GM12878 (cell line): ENCODE measurements around the gene USP31. TPM values are rescaled to one million over a fixed set of nuclear protein-coding genes. Genes with fewer than 3 reads are reported as not detected.

ENCODE experiments used
- ATAC-seq: fragments of 200-7000 bp; cut with Tn5 transposase; 3 replicates; pipeline ENCODE4 v1.9.1; 2020; ENCODE audit warnings: mild to moderate bottlenecking, moderate library complexity
- BruUV-seq: library from RNA; stranded (reverse); fragments of 400-500 nt; replicated peaks from 2 replicates; lab custom pipeline; 2021; lab: Mats Ljungman, UMichigan
- CTCF ChIA-PET: fragments of 300-600 bp; sonication (Branson Sonifier 250); formaldehyde crosslinking; extraction: SDS; loops from one replicate; lab custom pipeline; 2021; ENCODE audit warnings: inconsistent platforms; lab: Yijun Ruan, JAX
- POLR2A ChIA-PET: fragments of 350-600 bp; formaldehyde crosslinking; extraction: SDS; loops from one replicate; lab custom pipeline; 2021; ENCODE audit warnings: inconsistent platforms; lab: Charles Lee
- RAD21 ChIA-PET: fragments of 300-600 bp; sonication (Branson Sonifier 250); formaldehyde crosslinking; loops from one replicate; lab custom pipeline; 2023; ENCODE audit warnings: antibody characterized with exemption; ENCODE audit not compliant: unreplicated experiment; lab: Charles Lee
- SMC1A ChIA-PET: fragments of 300-600 bp; sonication (Branson Sonifier 250); formaldehyde crosslinking; loops from one replicate; lab custom pipeline; 2023; ENCODE audit not compliant: unreplicated experiment, uncharacterized antibody; lab: Charles Lee
- DNase-seq: peaks from one replicate; pipeline ENCODE4 v3.0.0-alpha.2; 2011; ENCODE audit warnings: low read depth, low spot score
- FAIRE-seq: peaks from 3 replicates; lab custom pipeline; 2011; peaks lifted over from hg19 to GRCh38; lab: Jason Lieb, UNC
- H2AFZ ChIP-seq: 2 replicates; pipeline ENCODE4 v1.6.0; 2011; ENCODE audit warnings: low read depth, low read length, control low read depth; ENCODE audit not compliant: control insufficient read depth
- H3K27ac ChIP-seq: 2 replicates; pipeline ENCODE4 v1.5.1; 2011; ENCODE audit warnings: control low read depth; ENCODE audit not compliant: control insufficient read depth, insufficient read depth
- H3K27me3 ChIP-seq, 2 experiments: replicated peaks in 1 of 2; 2 replicates each; pipeline versions ENCODE4 v1.6.0 to v1.6.1; 2011; ENCODE audit warnings: low read length in 1 of 2; ENCODE audit not compliant: control insufficient read depth in 2 of 2, insufficient read depth in 2 of 2
- H3K36me3 ChIP-seq, 2 experiments: 2 replicates each; pipeline ENCODE4 v1.5.1; 2011; ENCODE audit warnings: low read length in 1 of 2; ENCODE audit not compliant: control insufficient read depth in 2 of 2, insufficient read depth in 2 of 2
- H3K4me1 ChIP-seq: 2 replicates; pipeline ENCODE4 v1.6.1; 2011; ENCODE audit warnings: mild to moderate bottlenecking, low read length, moderate library complexity, mixed read lengths; ENCODE audit not compliant: control insufficient read depth, insufficient read depth
- H3K4me2 ChIP-seq: 2 replicates; pipeline ENCODE4 v1.6.0; 2011; ENCODE audit warnings: control low read depth; ENCODE audit not compliant: control insufficient read depth, insufficient read depth
- H3K4me3 ChIP-seq: fragments of 200-600 bp; sonication (generic); 2 replicates; pipeline ENCODE4 v1.5.1; 2016
- H3K79me2 ChIP-seq: 2 replicates; pipeline ENCODE4 v1.6.0; 2011; ENCODE audit warnings: low read length; ENCODE audit not compliant: control insufficient read depth, insufficient read depth
- H3K9ac ChIP-seq: 2 replicates; pipeline ENCODE4 v1.8.0; 2011; ENCODE audit warnings: low read length, control low read depth, mixed read lengths; ENCODE audit not compliant: control insufficient read depth, insufficient read depth
- H3K9me3 ChIP-seq: replicated peaks from 3 replicates; pipeline ENCODE4 v1.5.1; 2011; ENCODE audit warnings: mild to moderate bottlenecking, low read length; ENCODE audit not compliant: control insufficient read depth, insufficient read depth
- H4K20me1 ChIP-seq: 2 replicates; pipeline ENCODE4 v1.6.0; 2011; ENCODE audit not compliant: control insufficient read depth, insufficient read depth
- ATF7 ChIP-seq: fragments of 450-650 bp; IDR thresholded peaks from 2 replicates; pipeline ENCODE4 v1.6.1; 2016; ENCODE audit warnings: low read depth, mild to moderate bottlenecking
- GATAD2B ChIP-seq: fragments of 450-650 bp; conservative IDR thresholded peaks from 2 replicates; pipeline ENCODE4 v1.6.1; 2017; ENCODE audit warnings: low read depth, mild to moderate bottlenecking, moderate library complexity
- HCFC1 ChIP-seq: fragments of 150-350 bp; IDR thresholded peaks from 2 replicates; pipeline ENCODE4 v1.6.1; 2014; ENCODE audit warnings: low read length
- IKZF1 ChIP-seq: fragments of 450-650 bp; conservative IDR thresholded peaks from 2 replicates; pipeline ENCODE4 v1.6.1; 2017; ENCODE audit warnings: antibody characterized with exemption, mild to moderate bottlenecking
- IKZF2 ChIP-seq, 2 experiments: fragments of 450-650 bp; IDR thresholded peaks; 2 replicates each; pipeline ENCODE4 v1.6.1; 2017; ENCODE audit warnings: mild to moderate bottlenecking in 2 of 2, moderate library complexity in 2 of 2
- NKRF ChIP-seq: fragments of 450-650 bp; conservative IDR thresholded peaks from 2 replicates; pipeline ENCODE4 v1.6.1; 2017; ENCODE audit warnings: mild to moderate bottlenecking, moderate library complexity
- PML ChIP-seq: IDR thresholded peaks from 2 replicates; pipeline ENCODE4 v1.6.1; 2012; ENCODE audit warnings: low read length, inconsistent platforms
- RFX5 ChIP-seq: IDR thresholded peaks from 2 replicates; pipeline ENCODE4 v1.6.1; 2011; ENCODE audit warnings: low read depth, low read length, improper control_type of control experiment
- SP1 ChIP-seq: IDR thresholded peaks from one replicate; pipeline ENCODE4 v1.6.1; 2011; ENCODE audit warnings: low read depth, low read length
- WRNIP1 ChIP-seq: IDR thresholded peaks from 2 replicates; pipeline ENCODE4 v1.6.1; 2011; ENCODE audit warnings: low read depth, low read length, improper control_type of control experiment, borderline replicate concordance
- WGBS: methylation state at CpG from one replicate; pipeline ENCODE4 v1.1.6; 2016; ENCODE audit warnings: low lambda C conversion rate; ENCODE audit not compliant: insufficient replicate concordance, insufficient coverage; ENCODE audit errors: missing lambda C conversion rate; 5-methylcytosine and 5-hydroxymethylcytosine counted together
- in situ Hi-C: fragments of 300-500 bp; cut with MboI; formaldehyde crosslinking; loops from 9 replicates; pipeline ENCODE4 v1.14.3; 2018; ENCODE audit warnings: mixed read lengths
- intact Hi-C: fragments of 100-400 bp; cut with micrococcal nuclease; formaldehyde crosslinking; loops from one replicate; pipeline ENCODE4 v1.14.2; 2022; ENCODE audit not compliant: unreplicated experiment
- polyA plus RNA-seq, 11 experiments: library from polyadenylated mRNA; depleted of rRNA in 4 of 11; unstranded in 6 of 11; stranded (reverse) in 5 of 11; fragments of >200 nt; fragmentation: Nextera tagmentation in 4 of 11; fragmentation: Illumina TruSeq in 1 of 11; extraction: Ambion mirVana in 4 of 11; extraction: Trizol in 1 of 11; gene quantifications; 1 replicate in 1 of 11; 2 replicates in 10 of 11; pipeline versions ENCODE4 v1.2.1 to v1.2.3, GENCODE V29; 2011 to 2016; ENCODE audit warnings: inconsistent platforms in 2 of 11, missing spikeins in 2 of 11, low read depth in 1 of 11
- total RNA-seq, 4 experiments: library from RNA; depleted of rRNA in 3 of 4; stranded (reverse); fragments of >200 nt in 3 of 4; fragmentation: Illumina TruSeq in 1 of 4; extraction: Trizol in 1 of 4; gene quantifications; 2 replicates each; pipeline versions ENCODE4 v1.2.1 to v1.2.3, GENCODE V29; 2013 to 2021
- TF ChIP-seq, protein P1 (sequence below): IDR thresholded peaks from 2 replicates; pipeline ENCODE4 v1.6.1; 2012; ENCODE audit warnings: mild to moderate bottlenecking, low read depth, low read length

USP31 gene
- total and polyA plus RNA-seq, 10 of the 15 experiments (the other 5 are each of a cell fraction or from before 2014, with no cell fraction given), result 0.87 to 6.5 (median 3.2) TPM

- FAIRE-seq, result no peak
- ChIA-PET RAD21 (no interaction called here), SMC1A (no interaction called here), POLR2A (no interaction called here), CTCF (no interaction called here)
- no peak overlapping the region for H3K27ac ChIP-seq
- H3K9me3 ChIP-seq, result no peaks in the 10 kb centered on the region; the same call in 2 of the 3 replicates
- H3K27me3 ChIP-seq, result peaks cover 0 to 1% of the 10 kb centered on the region in 2 experiments; a peak in 1 of 4 replicates
- H2AFZ ChIP-seq, result no peak overlapping the region
- TF ChIP-seq WRNIP1, result no peak
- H3K9ac ChIP-seq, result no peak overlapping the region
- DNase-seq, result no peak
- H3K4me2 ChIP-seq, result no peak overlapping the region
- intact Hi-C loops, result no loop called here
- no peak overlapping the region for H3K4me3 ChIP-seq
- H3K79me2 ChIP-seq, result no peaks in the 10 kb centered on the region
- H3K36me3 ChIP-seq, result no peaks in the 10 kb centered on the region
- in situ Hi-C loops, result no loop called here
- H3K4me1 ChIP-seq, result no peaks in the 10 kb centered on the region
- 26% methylated on average over 6 of the region's 6 CpGs for WGBS
- no peak for ATAC-seq
- BruUV-seq, result no TSS peak
- H4K20me1 ChIP-seq, result no peaks in the 10 kb centered on the region
Observed at GRCh38 chr16:23031508-23032098, 117.6 kb downstream of the USP31 start.

- 20% methylated on average over 6 of the region's 6 CpGs for WGBS
- RAD21 ChIA-PET, result no interaction called here
- CTCF ChIA-PET, result interaction anchor here (0.7 kb wide), 1 partner anchor 13 kb away, joined by 3 read pairs; no protein-coding TSS in a partner anchor
- no peak overlapping the region for H3K4me2 ChIP-seq
- POLR2A ChIA-PET, result no interaction called here
- H3K9me3 ChIP-seq, result no peaks in the 10 kb centered on the region; the same call in 2 of the 3 replicates
- no peak for DNase-seq
- no peak overlapping the region for H3K27ac ChIP-seq
- no peaks in the 10 kb centered on the region for H4K20me1 ChIP-seq
- intact Hi-C loops (no loop called here), in situ Hi-C loops (no loop called here)
- H3K79me2 ChIP-seq, result no peaks in the 10 kb centered on the region
- H3K4me1 ChIP-seq, result no peaks in the 10 kb centered on the region
- no peak overlapping the region for H2AFZ ChIP-seq
- no peak for FAIRE-seq
- no peak overlapping the region for H3K4me3 ChIP-seq
- no TSS peak for BruUV-seq
- H3K9ac ChIP-seq, result no peak overlapping the region
- no peak for ATAC-seq
- H3K36me3 ChIP-seq, result no peaks in the 10 kb centered on the region
- SMC1A ChIA-PET, result interaction anchor here (0.8 kb wide), 1 partner anchor 18 kb away, joined by 3 read pairs; no protein-coding TSS in a partner anchor
- peaks cover 0 to 1% of the 10 kb centered on the region in 2 experiments; a peak in 1 of 4 replicates for H3K27me3 ChIP-seq
- TF ChIP-seq PML (no peak), RFX5 (no peak), SP1 (no peak), HCFC1 (no peak), ATF7 (no peak), NKRF (no peak), IKZF1 (no peak), GATAD2B (no peak), IKZF2 (IDR thresholded peaks at IDR 0.05) (no peak)
- TF ChIP-seq, protein P1, sequence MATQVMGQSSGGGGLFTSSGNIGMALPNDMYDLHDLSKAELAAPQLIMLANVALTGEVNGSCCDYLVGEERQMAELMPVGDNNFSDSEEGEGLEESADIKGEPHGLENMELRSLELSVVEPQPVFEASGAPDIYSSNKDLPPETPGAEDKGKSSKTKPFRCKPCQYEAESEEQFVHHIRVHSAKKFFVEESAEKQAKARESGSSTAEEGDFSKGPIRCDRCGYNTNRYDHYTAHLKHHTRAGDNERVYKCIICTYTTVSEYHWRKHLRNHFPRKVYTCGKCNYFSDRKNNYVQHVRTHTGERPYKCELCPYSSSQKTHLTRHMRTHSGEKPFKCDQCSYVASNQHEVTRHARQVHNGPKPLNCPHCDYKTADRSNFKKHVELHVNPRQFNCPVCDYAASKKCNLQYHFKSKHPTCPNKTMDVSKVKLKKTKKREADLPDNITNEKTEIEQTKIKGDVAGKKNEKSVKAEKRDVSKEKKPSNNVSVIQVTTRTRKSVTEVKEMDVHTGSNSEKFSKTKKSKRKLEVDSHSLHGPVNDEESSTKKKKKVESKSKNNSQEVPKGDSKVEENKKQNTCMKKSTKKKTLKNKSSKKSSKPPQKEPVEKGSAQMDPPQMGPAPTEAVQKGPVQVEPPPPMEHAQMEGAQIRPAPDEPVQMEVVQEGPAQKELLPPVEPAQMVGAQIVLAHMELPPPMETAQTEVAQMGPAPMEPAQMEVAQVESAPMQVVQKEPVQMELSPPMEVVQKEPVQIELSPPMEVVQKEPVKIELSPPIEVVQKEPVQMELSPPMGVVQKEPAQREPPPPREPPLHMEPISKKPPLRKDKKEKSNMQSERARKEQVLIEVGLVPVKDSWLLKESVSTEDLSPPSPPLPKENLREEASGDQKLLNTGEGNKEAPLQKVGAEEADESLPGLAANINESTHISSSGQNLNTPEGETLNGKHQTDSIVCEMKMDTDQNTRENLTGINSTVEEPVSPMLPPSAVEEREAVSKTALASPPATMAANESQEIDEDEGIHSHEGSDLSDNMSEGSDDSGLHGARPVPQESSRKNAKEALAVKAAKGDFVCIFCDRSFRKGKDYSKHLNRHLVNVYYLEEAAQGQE, result no peak
Observed at GRCh38 chr16:23029733-23030420, 119.4 kb downstream of the USP31 start.
